Type B pancreatic cell (in vitro differentiated cells): ENCODE data around the gene OLA1. TPM values are rescaled to one million over a fixed set of nuclear protein-coding genes. Genes with fewer than 3 reads are reported as not detected.
A peak's percentile ranks its signal among the peaks of the same experiment; 100 is the strongest.

Source experiments
- DNase-seq: peaks from one replicate; pipeline ENCODE4 v3.0.0; 2021; ENCODE audit warnings: mixed read lengths; ENCODE audit not compliant: unreplicated experiment; ENCODE audit errors: extremely low spot score
- H3K27ac Mint-ChIP-seq: 2 replicates; pipeline ENCODE4 v1.8.0; 2021; ENCODE audit warnings: mild to moderate bottlenecking, mixed read lengths
- H3K27me3 Mint-ChIP-seq: 2 replicates; pipeline ENCODE4 v1.8.0; 2021; ENCODE audit warnings: mixed read lengths
- H3K36me3 Mint-ChIP-seq: 2 replicates; pipeline ENCODE4 v1.8.0; 2021; ENCODE audit warnings: mixed read lengths
- H3K4me1 Mint-ChIP-seq: one replicate; pipeline ENCODE4 v1.8.0; 2021; ENCODE audit warnings: mixed read lengths; ENCODE audit not compliant: unreplicated experiment
- H3K4me3 Mint-ChIP-seq: 2 replicates; pipeline ENCODE4 v1.8.0; 2021; ENCODE audit warnings: mild to moderate bottlenecking, mixed read lengths
- H3K9me3 Mint-ChIP-seq: 2 replicates; pipeline ENCODE4 v1.8.0; 2021; ENCODE audit warnings: mixed read lengths
- total RNA-seq: library from RNA; stranded (reverse); gene quantifications from 2 replicates; pipeline ENCODE4 v1.2.1, GENCODE V29; 2021; ENCODE audit warnings: low replicate concordance
- TF ChIP-seq, protein P1 (sequence below): fragments of 200-600 bp; sonication (generic); conservative IDR thresholded peaks from 2 replicates; pipeline ENCODE4 v1.5.0; 2021; ENCODE audit warnings: antibody characterized with exemption, mild to moderate bottlenecking

OLA1 gene
- total RNA-seq, 1 donor from 2014 or later = 94.4 TPM

DNA sequence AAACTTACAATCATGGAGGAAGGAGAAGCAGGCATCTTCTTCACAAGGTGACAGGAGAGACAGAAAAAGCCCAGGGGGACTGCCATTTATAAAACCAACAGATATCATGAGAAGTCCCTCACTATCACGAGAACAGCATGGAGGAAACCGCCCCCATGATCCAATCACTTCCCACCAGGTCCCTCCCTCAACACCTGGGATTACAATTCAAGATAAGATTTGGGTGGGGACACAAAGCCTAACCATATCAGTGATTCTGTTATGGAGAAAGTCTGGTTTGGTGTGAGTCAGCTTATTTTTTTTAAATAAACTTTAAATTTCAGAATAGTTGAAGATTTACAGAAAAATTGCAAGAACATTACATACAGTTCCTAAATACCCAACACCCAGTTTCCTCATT lies 198.4 kb downstream of the OLA1 start:
- Mint-ChIP-seq H3K27me3 (no peaks in the 10 kb centered on the region), H3K9me3 (no peaks in the 10 kb centered on the region), H3K27ac (peak overlapping the region; percentile 31), H3K4me3 (no peak overlapping the region), H3K4me1 (peaks cover 37% of the 10 kb centered on the region), H3K36me3 (peaks cover 3% of the 10 kb centered on the region)
- TF ChIP-seq, protein P1, sequence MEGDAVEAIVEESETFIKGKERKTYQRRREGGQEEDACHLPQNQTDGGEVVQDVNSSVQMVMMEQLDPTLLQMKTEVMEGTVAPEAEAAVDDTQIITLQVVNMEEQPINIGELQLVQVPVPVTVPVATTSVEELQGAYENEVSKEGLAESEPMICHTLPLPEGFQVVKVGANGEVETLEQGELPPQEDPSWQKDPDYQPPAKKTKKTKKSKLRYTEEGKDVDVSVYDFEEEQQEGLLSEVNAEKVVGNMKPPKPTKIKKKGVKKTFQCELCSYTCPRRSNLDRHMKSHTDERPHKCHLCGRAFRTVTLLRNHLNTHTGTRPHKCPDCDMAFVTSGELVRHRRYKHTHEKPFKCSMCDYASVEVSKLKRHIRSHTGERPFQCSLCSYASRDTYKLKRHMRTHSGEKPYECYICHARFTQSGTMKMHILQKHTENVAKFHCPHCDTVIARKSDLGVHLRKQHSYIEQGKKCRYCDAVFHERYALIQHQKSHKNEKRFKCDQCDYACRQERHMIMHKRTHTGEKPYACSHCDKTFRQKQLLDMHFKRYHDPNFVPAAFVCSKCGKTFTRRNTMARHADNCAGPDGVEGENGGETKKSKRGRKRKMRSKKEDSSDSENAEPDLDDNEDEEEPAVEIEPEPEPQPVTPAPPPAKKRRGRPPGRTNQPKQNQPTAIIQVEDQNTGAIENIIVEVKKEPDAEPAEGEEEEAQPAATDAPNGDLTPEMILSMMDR = no peak
- no peak for DNase-seq

DNA sequence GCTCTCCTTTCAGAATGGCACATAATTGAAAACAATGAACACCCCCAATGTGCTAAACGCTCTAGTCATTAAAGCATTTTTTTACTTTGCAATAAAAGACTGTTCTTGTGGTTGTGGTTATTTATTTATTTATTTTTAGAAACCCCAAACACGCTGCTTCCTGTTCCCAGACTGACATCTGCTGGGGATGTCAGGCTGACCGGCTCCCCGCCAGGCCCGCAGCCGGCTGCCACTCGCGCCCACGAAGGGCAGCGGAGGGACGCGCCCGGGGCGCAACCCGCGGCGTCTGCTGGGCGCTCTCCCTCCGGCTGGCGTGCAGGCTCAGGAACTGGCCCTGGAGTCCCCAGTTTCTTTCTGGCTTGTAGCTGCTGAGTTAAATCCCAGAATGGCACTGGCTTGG lies 200.1 kb downstream of the OLA1 start:
- TF ChIP-seq, protein P1 = no peak

DNA sequence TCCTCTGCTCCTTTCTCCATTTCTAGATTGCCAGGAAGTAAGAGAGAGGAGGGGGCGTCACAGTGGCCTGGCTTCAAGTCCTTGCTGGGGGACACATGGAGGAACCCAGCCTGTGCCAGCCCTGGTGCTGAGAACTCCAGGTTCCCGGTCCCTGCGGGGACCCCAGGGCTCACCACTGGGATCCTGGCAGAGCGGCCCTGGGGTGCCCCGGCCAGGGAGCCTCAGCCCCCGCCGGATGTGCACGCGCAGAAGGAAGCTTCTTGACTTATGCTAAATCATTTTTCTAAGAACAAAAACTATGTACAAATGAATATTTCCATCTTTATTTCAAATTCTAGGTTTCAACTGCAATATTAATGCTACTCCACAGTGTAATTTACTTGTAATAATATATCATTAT lies 200.6 kb downstream of the OLA1 start:
- DNase-seq = no peak
- Mint-ChIP-seq H3K4me1 (peaks cover 23% of the 10 kb centered on the region), H3K4me3 (no peak overlapping the region), H3K9me3 (no peaks in the 10 kb centered on the region), H3K36me3 (peaks cover 3% of the 10 kb centered on the region), H3K27ac (no peak overlapping the region), H3K27me3 (no peaks in the 10 kb centered on the region)
- TF ChIP-seq, protein P1 = no peak

More for the DNA sequence above, 200.1 kb downstream of the OLA1 start:
- peaks cover 28% of the 10 kb centered on the region for H3K4me1 Mint-ChIP-seq
- no peaks in the 10 kb centered on the region for H3K9me3 Mint-ChIP-seq
- DNase-seq = no peak
- peaks cover 3% of the 10 kb centered on the region for H3K36me3 Mint-ChIP-seq
- H3K27ac Mint-ChIP-seq = no peak overlapping the region
- no peak overlapping the region for H3K4me3 Mint-ChIP-seq
- H3K27me3 Mint-ChIP-seq = no peaks in the 10 kb centered on the region

DNA sequence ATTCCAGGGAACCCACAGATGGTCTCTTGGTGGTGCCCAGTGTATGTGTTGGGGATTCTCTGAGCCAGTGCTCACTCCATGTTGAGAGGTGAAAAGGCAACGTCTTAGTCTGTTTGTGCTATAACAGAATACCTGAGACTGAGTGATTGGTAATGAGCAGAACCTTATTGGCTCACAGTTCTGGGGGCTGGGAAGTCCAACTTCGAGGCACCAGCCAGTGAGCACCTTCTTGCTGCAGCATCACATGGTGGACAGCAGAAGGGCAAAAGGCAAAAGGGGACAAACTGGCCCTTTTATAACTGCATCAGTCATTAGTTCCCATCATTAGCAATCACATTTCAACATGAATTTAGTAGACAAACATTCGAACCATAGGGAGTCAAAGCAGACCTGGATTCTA lies 202.2 kb downstream of the OLA1 start:
- no peak for DNase-seq
- Mint-ChIP-seq H3K9me3 (no peaks in the 10 kb centered on the region), H3K27ac (no peak overlapping the region), H3K4me1 (peaks cover 7% of the 10 kb centered on the region), H3K36me3 (peaks cover 3% of the 10 kb centered on the region), H3K4me3 (no peak overlapping the region), H3K27me3 (no peaks in the 10 kb centered on the region)
- TF ChIP-seq, protein P1 = no peak

DNA sequence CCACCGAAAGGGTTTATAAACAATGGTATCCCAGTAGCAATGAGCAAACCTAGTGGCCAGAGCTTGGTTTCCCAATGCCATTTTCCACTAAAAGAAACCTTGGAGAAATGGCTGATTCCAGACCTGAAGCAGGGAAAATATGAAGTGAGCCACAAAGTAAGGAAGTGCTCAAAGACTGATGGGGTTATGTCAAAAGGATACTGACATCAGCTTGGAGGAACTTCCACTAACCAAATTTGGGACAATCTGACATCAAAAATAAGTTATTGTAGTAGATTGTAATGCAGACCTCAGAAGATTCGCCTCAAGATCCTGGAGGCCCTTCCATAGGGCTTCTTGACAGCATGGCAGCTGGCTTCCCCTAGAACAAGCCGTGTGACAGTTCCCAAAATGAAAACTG lies 203.8 kb downstream of the OLA1 start:
- Mint-ChIP-seq H3K4me1 (peaks cover 9% of the 10 kb centered on the region), H3K27ac (no peak overlapping the region), H3K36me3 (peaks cover 3% of the 10 kb centered on the region), H3K4me3 (no peak overlapping the region), H3K9me3 (no peaks in the 10 kb centered on the region), H3K27me3 (no peaks in the 10 kb centered on the region)
- TF ChIP-seq, protein P1 = peak; percentile 28
- no peak for DNase-seq

DNA sequence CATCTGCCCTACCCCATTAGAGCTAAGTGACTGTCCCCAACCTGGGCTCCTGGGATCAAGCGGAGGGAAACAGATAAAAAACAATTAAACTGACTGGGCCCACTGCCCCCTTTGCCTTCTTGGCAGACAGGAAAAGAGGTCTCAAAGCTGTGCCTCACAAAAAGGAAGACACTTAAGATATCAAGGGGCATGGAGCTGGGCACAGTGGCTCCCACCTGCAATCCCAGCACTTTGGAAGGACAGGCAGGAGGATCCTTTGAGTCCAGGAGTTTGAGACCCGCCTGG lies 208.0 kb downstream of the OLA1 start:
- H3K4me1 Mint-ChIP-seq = peaks cover 9% of the 10 kb centered on the region
- H3K27ac Mint-ChIP-seq = no peak overlapping the region
- H3K4me3 Mint-ChIP-seq = no peak overlapping the region
- TF ChIP-seq, protein P1 = no peak
- H3K36me3 Mint-ChIP-seq = no peaks in the 10 kb centered on the region
- DNase-seq = no peak
- no peaks in the 10 kb centered on the region for H3K9me3 Mint-ChIP-seq
- H3K27me3 Mint-ChIP-seq = no peaks in the 10 kb centered on the region
